HG03097 (cell line): Measurements from ENCODE around the gene PEX14.

Experiments used
- ATAC-seq: cut with Tn5 transposase; IDR thresholded peaks from one replicate; pipeline ENCODE4 v1.9.1; 2021; ENCODE audit not compliant: unreplicated experiment, low FRiP score

PEX14 gene

GRCh38 chr1:10537082-10537766, 62.5 kb downstream of the PEX14 start:
- ATAC-seq, result no peak

DNA sequence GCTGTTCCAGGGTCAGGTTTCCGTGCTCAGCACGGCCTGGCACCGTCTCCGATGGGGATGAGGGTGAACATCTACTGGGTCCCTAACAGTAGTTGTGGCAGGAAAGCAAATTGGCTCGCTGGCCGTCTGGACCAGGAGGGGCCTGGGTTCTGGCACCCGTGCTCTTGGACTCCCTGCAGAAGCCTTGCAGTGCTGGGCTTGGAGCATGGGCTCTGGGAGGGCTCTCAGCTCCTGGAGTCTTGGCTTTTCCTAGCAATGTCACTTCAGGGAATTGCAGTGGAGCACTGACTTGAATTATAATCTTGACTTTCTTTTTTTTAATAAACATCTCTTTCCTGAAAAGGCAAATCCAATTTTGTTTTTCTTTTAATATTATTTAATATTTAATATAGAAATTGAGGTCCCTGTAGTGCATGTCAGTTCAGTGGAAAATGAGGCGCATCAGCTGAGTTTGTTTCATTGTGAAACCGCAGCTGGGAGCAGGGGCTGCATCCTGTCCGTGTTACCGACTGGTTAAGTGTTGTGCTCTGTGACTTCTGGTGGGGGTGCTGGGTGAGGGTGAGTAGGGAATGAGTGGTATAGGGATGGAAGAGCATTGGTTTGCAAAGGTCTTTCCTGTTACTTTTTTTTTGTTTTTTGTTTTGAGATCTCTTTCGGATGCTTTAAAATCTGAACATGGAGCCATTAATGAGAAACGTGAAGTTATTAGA, 64.1 kb downstream of the PEX14 start:
- no peak for ATAC-seq

DNA sequence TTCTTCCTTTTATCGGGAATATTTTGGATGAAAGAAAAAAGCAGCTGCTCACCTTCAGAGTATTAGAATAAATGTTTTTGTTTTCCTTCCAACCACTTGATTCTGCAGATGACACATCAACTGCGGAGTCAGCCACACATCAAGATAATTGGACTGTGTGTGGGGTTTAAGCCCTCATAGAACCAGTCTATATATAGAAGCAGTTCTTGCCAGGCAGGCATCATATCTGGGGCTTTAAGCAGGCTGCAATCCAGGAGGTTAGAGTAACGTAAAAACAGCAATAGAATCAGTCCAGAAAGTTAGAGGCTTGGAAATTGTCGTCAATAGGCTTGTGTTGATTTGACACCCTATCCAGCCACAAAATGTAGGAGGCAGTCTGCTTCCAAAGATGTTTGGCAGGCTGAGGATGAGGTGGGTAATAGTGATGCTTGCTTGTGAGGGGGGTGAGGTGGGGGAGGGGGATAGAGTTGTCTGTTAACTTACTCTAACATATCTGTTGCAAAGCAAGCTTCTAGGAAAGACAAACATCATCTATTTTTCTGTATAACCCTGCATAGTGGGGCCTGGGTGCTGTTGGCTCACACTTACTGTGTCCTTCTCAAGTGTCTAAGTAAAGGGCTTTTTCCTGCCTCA, 64.8 kb downstream of the PEX14 start:
- no peak for ATAC-seq

DNA sequence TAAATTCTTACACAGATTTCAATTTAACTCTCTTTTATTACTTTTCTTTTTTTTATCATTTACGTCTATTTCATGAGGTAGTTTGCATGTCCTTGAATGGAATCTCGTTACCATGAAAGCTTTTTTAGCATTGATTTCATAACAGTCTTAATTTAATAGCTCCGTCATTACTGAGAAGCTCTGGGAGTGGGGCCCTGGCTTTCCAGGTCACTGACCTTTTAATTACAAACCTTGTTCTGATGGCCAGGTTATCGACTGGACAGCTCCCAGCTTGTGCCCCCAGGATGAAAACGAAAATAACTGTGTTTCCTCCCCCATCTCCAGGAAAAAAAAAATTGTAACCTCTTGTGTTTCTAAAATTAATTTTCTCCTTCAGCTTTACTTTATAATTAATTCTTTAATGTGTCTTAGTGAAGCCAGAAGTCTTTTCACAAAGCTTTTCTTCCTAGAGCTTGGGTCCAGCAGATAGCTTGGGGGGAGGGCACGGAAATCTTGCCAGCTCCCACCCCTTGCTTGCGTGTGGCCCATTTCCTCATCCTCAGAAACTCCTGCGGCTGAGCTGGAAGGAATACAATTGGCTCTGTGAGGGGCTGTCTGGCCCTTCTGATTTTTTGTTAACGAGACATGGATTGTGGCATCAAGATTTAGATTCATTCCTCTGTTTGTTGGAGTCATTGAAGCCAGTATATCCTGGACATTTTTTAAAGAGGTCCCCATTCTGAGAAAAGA, 65.7 kb downstream of the PEX14 start:
- no peak for ATAC-seq

GRCh38 chr1:10541286-10541685, 66.5 kb downstream of the PEX14 start:
- ATAC-seq, result no peak

- no peak for ATAC-seq
Measured at GRCh38 chr1:10544239-10544638, 69.5 kb downstream of the PEX14 start.

- ATAC-seq, result no peak
Measured at GRCh38 chr1:10546896-10547295, 72.1 kb downstream of the PEX14 start.

DNA sequence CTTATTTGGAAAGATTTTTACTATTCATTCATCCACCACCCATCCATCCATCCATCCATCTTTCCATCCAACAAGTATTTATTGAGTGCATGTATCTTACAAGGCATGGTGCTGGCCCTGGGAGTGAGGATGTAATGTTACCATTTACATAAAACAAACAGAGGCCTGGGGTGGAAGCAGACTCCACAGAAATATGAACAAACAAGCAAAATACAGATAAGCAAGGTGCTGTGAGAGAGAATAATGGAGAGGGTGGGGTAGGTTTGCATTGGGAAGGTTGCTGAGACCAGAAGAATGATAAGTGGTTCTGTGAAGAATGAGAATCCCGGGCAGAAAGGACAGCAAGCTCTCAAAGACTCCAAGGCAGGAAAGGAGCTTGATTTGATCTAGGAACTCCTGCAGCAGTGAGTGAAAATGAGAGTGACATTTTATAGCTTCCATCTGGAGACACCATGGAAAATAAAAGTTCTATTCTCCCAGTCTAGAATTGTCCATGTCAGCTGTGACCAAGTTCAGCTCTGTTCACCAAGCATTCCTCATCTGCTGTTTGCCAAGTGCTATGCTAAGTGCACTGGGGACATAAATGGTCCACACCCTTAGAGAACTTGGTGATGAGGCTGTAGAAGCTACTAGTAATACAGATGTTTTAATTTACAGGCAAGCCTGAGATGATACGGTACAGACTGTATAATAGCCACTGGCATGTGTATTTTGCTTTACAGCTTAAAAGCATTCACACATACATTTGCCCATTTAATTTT, 75.3 kb downstream of the PEX14 start:
- ATAC-seq, result no peak

DNA sequence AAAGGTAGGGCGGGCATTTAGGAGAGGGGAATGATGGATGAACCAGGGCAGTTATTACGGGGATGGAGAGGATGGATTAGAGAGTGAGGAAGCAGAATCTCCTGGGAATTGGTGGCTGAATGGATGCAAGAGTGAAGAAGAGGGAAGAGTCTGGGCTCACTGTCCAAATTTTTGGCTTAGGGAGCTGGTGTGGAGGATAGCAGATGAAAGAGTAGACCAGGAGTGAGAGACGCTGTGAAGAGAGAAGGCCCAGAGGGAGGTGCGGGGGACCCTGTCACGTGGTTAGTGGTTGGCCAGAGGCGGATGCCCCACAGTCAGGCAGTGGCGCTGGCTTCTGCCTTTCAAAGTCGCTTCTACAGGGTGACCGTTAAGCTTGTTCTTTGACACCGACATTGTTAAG, 78.4 kb downstream of the PEX14 start:
- ATAC-seq, result no peak

GRCh38 chr1:10555635-10556429, 81.1 kb downstream of the PEX14 start:
- no peak for ATAC-seq

DNA sequence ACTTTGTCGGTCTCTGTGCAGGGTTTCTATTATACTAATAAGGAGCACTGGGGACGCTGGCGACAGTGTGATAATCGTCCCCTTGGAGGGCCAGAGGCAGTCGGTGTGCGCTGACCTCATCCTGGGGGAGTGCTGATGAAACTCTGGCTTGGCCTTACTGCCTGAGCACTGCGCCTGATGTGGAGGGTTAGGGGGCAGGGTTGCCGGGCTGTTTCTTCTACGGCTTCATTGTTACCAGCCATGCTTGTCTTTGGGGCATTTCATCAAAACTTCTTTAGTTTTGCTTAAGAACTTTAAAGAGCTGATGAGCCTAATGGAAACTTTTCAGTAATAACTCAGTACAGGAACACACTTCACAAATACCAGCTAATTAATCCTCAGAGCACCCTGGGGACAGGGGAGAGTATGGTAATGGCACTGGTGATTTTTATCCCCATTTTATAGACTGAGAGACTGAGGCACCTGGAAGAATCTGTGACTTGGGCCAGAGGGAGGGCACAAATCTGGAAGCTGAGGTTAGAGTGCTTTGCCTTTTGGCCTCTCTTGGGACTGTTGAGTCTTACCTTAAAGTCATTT, 81.8 kb downstream of the PEX14 start:
- ATAC-seq, result no peak

GRCh38 chr1:10557714-10558113, 83.0 kb downstream of the PEX14 start:
- ATAC-seq, result no peak

- ATAC-seq, result no peak
Measured at GRCh38 chr1:10559386-10559785, 84.6 kb downstream of the PEX14 start.

DNA sequence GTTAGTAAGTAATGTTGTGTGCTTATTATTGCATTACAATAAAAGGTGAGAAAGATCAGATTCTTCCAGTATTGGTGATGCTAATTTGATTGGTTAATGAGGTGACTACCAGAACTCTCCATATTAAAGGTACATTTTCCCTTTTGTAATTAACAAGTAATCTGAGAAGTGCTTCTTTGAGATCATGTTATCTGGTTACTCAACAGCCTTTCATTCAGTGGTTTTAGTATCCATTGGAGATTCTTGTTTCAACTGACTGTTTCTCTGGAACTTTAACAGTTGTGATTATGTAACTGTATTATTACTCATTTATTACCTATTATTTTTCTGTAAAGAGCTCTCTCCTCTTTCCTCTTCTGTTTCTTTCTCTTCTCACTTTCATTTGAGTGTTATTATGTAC, 86.7 kb downstream of the PEX14 start:
- no peak for ATAC-seq

DNA sequence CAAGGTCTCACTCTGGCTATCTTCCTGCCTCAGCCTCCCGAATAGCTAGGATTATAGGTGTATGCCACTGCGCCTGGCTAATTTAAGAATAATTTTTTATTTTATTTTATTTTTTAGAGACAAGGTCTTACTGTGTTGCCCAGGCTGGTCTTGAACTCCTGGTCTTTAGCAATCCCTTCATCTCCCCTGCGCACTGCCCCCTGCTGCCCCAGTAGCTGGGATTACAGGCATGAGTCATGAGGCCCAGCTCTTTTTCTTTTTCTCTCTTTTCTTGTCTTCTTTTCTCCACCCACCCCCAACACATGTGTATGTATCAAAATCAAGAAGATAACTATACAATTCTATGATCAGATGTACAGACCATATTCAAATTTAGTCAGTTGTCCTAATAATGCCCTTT, 87.2 kb downstream of the PEX14 start:
- ATAC-seq, result no peak

DNA sequence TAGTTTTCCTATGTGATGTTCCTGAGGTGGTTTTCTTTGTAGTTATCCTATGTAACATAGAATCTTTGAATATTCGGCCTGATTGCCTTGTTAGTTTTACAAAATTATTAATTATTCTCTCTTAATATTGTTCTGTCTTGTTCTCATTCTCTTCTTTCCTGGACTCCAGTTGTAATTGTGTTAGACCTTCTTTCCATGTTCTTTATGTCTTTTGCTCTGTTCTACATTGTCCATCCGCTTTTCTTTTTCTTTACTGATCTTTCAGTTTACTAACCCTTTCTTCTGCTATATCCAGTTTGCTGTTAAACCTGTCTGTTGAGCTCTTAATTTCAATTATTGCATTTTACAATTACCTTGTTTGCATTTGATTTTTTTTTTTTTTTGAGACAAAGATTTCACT, 89.3 kb downstream of the PEX14 start:
- no peak for ATAC-seq

- ATAC-seq, result no peak
Measured at GRCh38 chr1:10569531-10569930, 94.8 kb downstream of the PEX14 start.

DNA sequence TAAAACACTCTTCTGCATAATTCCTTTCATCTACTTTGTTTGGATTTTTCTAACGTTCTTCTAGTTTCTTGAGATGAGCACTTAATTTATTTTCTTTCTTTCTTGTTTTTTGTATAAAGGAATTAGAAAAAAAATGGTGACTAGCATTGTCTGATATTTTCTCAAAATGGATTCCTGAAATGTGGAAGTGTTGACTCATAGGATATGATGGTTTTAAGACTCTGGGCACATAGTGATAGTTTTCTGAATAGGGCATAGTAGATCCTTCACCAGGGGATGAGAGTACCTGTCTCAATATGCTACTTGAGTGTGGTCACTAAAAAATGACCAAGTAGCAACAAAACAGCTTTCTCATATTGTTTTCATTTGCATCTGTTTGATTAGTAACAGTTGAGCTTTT, 100.9 kb downstream of the PEX14 start:
- no peak for ATAC-seq

GRCh38 chr1:10578070-10578469, 103.3 kb downstream of the PEX14 start:
- ATAC-seq, result no peak
